GM19025 (cell line): ENCODE data around the gene KRTAP5-10.
"Not testable (repeated sequence)": the region's sequence is repeated elsewhere in the genome, so short reads cannot be mapped to it uniquely, and the experiment has no call there.

Source experiments
- ATAC-seq: cut with Tn5 transposase; IDR thresholded peaks from one replicate; pipeline ENCODE4 v1.9.1; 2021; ENCODE audit warnings: mild to moderate bottlenecking, low read depth, moderate library complexity; ENCODE audit not compliant: unreplicated experiment

KRTAP5-10 gene

GRCh38 chr11:71604798-71605488 is 39.6 kb downstream of the KRTAP5-10 start:
- ATAC-seq, result not testable (repeated sequence)

DNA sequence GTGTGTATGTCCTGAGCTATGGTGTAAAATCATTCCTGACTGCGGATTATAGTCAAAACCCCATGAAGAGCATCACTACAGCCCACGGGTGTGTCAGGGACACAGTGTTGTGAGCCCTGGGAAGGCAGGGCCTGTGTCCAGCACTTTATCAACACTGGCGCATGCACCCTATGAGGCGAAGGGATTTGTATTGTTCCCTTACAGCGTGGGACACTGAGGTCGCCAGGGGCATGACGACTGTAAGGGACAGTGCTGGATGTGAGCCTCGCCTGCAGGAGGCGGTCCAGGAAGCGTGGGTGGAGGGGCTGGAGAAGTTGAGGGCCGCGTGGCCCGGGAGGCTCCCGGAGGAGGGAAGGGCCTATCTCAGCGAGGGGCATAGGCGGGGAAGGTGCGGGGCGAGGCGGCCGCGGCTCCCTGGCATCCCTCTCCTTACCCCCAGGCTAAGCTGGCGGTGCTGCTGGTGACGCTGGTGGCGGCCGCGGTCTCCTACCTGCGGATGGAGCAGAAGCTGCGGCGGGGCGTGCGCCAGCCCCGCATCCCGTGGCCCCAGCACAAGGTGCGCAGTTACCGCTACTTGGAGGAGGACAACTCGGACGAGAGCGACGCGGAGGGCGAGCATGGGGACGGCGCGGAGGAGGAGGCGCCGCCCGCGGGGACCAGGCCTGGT is 41.6 kb downstream of the KRTAP5-10 start:
- not testable (repeated sequence) for ATAC-seq

DNA sequence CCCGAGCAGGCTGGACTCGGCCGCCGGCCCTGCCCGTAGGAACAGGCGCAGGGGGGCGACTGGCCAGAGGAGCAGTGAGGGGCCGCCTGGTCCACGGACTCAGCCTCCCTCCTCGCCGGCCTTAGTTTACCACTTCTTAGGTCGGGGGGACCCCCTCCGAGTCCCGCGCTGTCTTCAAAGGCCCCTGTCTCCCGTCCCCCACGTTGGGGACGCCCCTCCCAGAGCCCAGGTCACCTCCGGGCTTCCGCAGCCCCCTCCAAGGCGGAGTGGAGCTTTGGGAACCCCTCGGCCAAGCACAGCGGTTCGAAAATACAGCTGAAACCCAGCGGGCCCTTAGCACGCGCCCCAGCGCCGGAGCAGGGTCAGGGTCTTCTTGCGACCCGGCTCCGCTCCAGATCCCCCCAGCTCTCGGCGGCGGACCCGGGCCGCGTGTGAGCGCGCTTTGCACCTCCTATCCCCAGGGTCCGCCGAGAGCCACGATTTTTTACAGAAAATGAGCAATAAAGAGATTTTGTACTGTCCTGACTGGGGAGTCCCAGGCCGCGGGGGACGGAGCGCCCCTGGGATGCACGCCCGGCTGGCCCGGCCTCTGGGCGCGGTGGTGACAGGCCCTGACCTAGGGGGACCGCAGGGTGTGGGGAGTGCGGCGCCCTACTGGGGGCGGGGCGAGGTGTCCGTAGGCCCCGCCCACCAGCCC is 42.3 kb downstream of the KRTAP5-10 start:
- ATAC-seq, result not testable (repeated sequence)

GRCh38 chr11:71608272-71608671 is 42.9 kb downstream of the KRTAP5-10 start:
- not testable (repeated sequence) for ATAC-seq

DNA sequence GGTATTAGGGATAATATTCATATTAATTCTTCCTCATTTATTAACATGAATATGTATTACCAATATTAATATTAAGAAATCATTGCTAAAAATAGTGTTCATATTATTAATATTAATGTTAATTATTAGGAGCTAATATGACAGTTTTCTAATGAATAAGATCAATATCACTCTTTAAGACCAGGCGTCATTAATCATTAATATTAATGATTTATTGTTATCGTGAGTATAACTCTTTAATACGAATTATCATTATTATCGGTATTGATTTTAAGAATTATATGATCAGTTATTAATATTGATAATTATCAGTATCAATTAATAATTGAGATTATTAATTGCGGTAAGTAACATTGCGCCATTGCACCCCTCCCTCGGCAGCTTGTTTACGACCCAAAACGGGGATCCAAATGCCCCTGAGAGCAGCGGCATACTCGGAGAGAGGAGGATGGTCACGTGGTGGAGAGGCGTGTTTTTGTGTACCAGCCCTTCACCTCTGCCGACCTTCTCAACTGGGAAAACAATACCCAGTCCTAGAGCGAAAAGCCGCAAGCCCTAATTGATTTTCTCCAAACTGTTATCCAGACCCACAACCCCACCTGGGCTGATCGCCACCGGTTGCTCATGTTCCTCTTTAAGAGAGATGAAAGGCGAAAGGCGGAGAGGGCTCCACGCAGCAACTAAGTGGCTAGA is 46.0 kb downstream of the KRTAP5-10 start:
- not testable (repeated sequence) for ATAC-seq

DNA sequence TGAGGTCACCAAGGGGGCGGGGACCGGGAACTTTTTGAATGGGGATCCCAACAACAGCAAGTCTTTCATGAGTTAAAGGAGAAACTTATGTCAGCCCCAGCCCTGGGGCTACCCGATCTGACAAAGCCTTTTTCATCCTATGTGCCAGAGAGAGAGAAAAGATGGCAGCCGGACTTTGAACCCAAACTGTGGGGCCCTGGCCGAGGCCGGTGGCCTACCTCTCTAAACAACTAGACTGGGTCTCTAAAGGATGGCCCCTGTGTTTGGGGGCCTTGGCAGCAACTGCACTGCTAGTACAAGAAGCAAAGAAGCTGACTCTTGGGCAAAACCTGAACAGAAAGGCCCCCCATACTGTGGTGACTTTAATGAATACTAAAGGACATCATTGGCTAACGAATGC is 48.6 kb downstream of the KRTAP5-10 start:
- not testable (repeated sequence) for ATAC-seq

DNA sequence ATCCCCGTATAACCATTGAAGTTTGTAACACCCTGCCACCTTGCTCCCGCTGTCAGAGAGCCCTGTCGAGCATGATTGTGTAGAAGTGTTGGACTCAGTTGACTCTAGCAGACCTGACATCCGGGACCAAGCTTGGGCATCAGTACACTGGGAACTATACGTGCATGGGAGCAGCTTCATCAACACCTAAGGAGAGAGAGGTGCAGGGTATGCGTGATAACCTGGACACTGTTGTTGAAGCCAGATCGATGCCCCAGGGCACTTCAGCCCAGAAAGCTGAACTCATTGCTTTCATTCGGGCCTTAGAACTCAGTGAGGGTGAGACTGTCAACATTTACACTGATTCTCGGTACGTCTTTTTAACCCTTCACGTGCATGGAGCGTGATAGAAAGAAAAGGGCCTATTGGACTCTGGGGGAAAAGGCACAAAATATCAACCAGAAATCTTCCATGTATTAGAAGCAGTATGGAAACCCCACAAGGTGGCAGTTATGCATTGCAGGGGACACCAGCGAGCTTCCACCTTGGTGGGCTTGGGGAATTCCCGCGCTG is 49.1 kb downstream of the KRTAP5-10 start:
- not testable (repeated sequence) for ATAC-seq

DNA sequence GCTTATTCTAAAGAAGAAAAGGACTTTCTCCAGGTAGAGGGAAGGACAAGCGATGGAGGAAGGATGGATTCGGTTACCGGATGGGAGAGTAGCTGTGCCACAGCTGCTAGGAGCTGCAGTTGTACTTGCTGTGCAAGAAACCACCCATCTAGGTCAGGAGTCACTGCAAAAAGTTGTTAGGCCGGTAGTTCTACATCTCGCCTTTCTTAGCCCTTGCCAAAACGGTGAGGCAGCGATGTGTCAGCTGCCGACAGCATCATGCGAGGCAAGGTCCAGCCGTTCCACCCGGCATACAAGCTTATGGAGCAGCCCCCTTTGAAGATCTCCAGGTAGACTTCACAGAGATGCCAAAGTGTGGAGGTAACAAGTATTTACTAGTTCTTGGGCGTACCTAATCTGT is 49.6 kb downstream of the KRTAP5-10 start:
- not testable (repeated sequence) for ATAC-seq
